Caco-2 (cell line): ENCODE results near the gene KCNIP4. TPM values are rescaled to one million over a fixed set of nuclear protein-coding genes. Genes with fewer than 3 reads are reported as not detected.

Experiments
- BruUV-seq: library from RNA; stranded (reverse); fragments of 400-500 nt; replicated peaks from 2 replicates; lab custom pipeline; 2021; lab: Mats Ljungman, UMichigan
- CTCF ChIA-PET: fragments of 300-600 bp; sonication (Branson Sonifier 250); formaldehyde crosslinking; loops from one replicate; lab custom pipeline; 2022; ENCODE audit warnings: antibody characterized with exemption; lab: Charles Lee
- POLR2A ChIA-PET: fragments of 300-600 bp; sonication (Branson Sonifier 250); formaldehyde crosslinking; loops from one replicate; lab custom pipeline; 2022; ENCODE audit warnings: antibody characterized with exemption; lab: Charles Lee
- DNase-seq, 2 experiments: peaks; one replicate each; pipeline versions ENCODE4 v3.0.0 to v3.0.0-alpha.2; 2020 to 2022
- H3K27me3 ChIP-seq: replicated peaks from 2 replicates; pipeline ENCODE4 v1.6.0; 2011; ENCODE audit warnings: low read length; ENCODE audit not compliant: control insufficient read depth, insufficient read depth
- H3K36me3 ChIP-seq: 2 replicates; pipeline ENCODE4 v1.5.1; 2011; ENCODE audit warnings: low read length; ENCODE audit not compliant: control insufficient read depth, insufficient read depth
- H3K4me1 ChIP-seq: fragments of 250-450 bp; sonication (Bioruptor Pico); 2 replicates; pipeline ENCODE4 v1.5.1; 2020; ENCODE audit warnings: mild to moderate bottlenecking
- H3K4me3 ChIP-seq: 2 replicates; pipeline ENCODE4 v1.5.1; 2011; ENCODE audit warnings: low read depth, mild to moderate bottlenecking, control low read depth, low read length
- H3K9me3 ChIP-seq: fragments of 250-450 bp; sonication (Bioruptor Pico); 2 replicates; pipeline ENCODE4 v1.5.1; 2020; ENCODE audit warnings: mild to moderate bottlenecking, moderate library complexity
- H3K27ac Mint-ChIP-seq: one replicate; pipeline ENCODE4 v1.8.0; 2022; ENCODE audit warnings: mixed read lengths; ENCODE audit not compliant: unreplicated experiment
- H3K27me3 Mint-ChIP-seq: one replicate; pipeline ENCODE4 v1.8.0; 2022; ENCODE audit warnings: mixed read lengths; ENCODE audit not compliant: insufficient read depth, unreplicated experiment
- H3K36me3 Mint-ChIP-seq: one replicate; pipeline ENCODE4 v1.8.0; 2022; ENCODE audit warnings: mild to moderate bottlenecking, mixed read lengths; ENCODE audit not compliant: insufficient read depth, unreplicated experiment
- H3K4me1 Mint-ChIP-seq: one replicate; pipeline ENCODE4 v1.8.0; 2022; ENCODE audit warnings: low read depth, mixed read lengths; ENCODE audit not compliant: unreplicated experiment
- H3K4me3 Mint-ChIP-seq: one replicate; pipeline ENCODE4 v1.8.0; 2022; ENCODE audit warnings: mild to moderate bottlenecking, moderate library complexity, mixed read lengths; ENCODE audit not compliant: unreplicated experiment
- H3K9me3 Mint-ChIP-seq: one replicate; pipeline ENCODE4 v1.8.0; 2022; ENCODE audit warnings: mixed read lengths; ENCODE audit not compliant: unreplicated experiment
- intact Hi-C: fragments of 100-400 bp; cut with micrococcal nuclease; formaldehyde crosslinking; loops from one replicate; pipeline ENCODE4 v1.10.0; 2022; ENCODE audit not compliant: unreplicated experiment
- total RNA-seq: library from RNA; stranded (reverse); gene quantifications from 2 replicates; pipeline ENCODE4 v1.2.3, GENCODE V29; 2022
- TF ChIP-seq, protein P1 (sequence below), 2 experiments: fragments of 200-600 bp in 1 of 2; IDR thresholded peaks; 1 replicate in 1 of 2; 2 replicates in 1 of 2; pipeline versions ENCODE4 v1.5.1 to v1.8.0; 2011 to 2022; ENCODE audit warnings: antibody characterized with exemption in 1 of 2, control low read depth in 1 of 2, inconsistent platforms in 1 of 2, low read depth in 1 of 2, low read length in 1 of 2, mild to moderate bottlenecking in 1 of 2, moderate library complexity in 1 of 2; ENCODE audit not compliant: insufficient read depth in 1 of 2, severe bottlenecking in 1 of 2, unreplicated experiment in 1 of 2

The KCNIP4 gene
- total RNA-seq, 1 experiment from 2014 or later = not detected

DNA sequence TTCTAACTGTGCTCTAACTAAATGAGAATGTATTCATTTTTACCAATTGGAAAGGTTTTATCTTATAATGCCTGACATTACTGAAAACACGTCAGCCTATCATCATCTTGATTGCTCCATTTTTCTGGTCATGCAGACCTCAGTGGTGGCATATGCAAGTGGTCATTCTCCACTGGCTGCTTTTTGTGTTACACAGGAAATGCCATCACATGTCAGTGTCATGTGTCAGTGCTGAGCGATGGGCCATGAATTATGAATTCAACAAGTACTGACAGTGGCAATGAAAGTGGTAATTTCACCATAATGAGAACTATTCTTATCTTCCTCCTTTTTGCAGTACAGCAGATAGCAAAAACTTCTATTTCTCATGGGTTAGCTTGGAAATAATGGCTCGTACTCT is 1057.8 kb downstream of the KCNIP4 start:
- ChIA-PET CTCF (no interaction called here), POLR2A (no interaction called here)
- DNase-seq = no peak
- Mint-ChIP-seq H3K27me3 (peaks cover 4% of the 10 kb centered on the region), H3K4me1 (no peaks in the 10 kb centered on the region), H3K9me3 (no peaks in the 10 kb centered on the region), H3K4me3 (no peak overlapping the region), H3K27ac (no peak overlapping the region), H3K36me3 (no peaks in the 10 kb centered on the region)
- Histone ChIP-seq H3K4me1 (no peaks in the 10 kb centered on the region), H3K4me3 (no peak overlapping the region), H3K27me3 (no peaks in the 10 kb centered on the region), H3K9me3 (no peaks in the 10 kb centered on the region), H3K36me3 (no peaks in the 10 kb centered on the region)
- TF ChIP-seq, protein P1, sequence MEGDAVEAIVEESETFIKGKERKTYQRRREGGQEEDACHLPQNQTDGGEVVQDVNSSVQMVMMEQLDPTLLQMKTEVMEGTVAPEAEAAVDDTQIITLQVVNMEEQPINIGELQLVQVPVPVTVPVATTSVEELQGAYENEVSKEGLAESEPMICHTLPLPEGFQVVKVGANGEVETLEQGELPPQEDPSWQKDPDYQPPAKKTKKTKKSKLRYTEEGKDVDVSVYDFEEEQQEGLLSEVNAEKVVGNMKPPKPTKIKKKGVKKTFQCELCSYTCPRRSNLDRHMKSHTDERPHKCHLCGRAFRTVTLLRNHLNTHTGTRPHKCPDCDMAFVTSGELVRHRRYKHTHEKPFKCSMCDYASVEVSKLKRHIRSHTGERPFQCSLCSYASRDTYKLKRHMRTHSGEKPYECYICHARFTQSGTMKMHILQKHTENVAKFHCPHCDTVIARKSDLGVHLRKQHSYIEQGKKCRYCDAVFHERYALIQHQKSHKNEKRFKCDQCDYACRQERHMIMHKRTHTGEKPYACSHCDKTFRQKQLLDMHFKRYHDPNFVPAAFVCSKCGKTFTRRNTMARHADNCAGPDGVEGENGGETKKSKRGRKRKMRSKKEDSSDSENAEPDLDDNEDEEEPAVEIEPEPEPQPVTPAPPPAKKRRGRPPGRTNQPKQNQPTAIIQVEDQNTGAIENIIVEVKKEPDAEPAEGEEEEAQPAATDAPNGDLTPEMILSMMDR (IDR thresholded peaks at IDR 0.05; ENCODE audit: insufficient read depth in 1 of 2, low read depth in 1 of 2, low read length in 1 of 2, severe bottlenecking in 1 of 2, unreplicated experiment in 1 of 2) = no peak
- no TSS peak for BruUV-seq
- intact Hi-C loops = no loop called here

DNA sequence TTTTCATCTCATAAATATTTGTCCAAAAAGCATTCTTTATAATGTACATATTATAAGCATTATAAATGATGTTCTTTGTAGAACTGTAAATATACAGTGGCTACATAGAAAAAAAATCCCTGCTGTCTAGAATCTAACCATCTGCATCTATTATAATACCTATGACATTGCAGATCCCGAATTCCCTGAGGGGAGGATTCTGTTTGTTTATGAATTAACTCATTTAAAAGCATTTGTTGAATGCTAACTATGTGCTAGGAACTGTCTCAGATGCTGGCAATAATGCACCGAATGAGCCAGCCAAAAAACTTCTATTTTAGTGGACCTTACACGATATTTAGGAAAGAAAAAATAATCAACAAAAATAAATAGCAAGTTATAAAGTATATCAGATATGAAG is 1058.7 kb downstream of the KCNIP4 start:
- no peaks in the 10 kb centered on the region for H3K27me3 ChIP-seq
- no peak overlapping the region for H3K4me3 Mint-ChIP-seq
- no peak overlapping the region for H3K4me3 ChIP-seq
- TF ChIP-seq, protein P1 (IDR thresholded peaks at IDR 0.05; ENCODE audit: insufficient read depth in 1 of 2, low read depth in 1 of 2, low read length in 1 of 2, severe bottlenecking in 1 of 2, unreplicated experiment in 1 of 2) = no peak
- H3K27me3 Mint-ChIP-seq = peaks cover 4% of the 10 kb centered on the region
- no peaks in the 10 kb centered on the region for H3K9me3 Mint-ChIP-seq
- no peaks in the 10 kb centered on the region for H3K36me3 Mint-ChIP-seq
- H3K36me3 ChIP-seq = no peaks in the 10 kb centered on the region
- no peak overlapping the region for H3K27ac Mint-ChIP-seq
- no peaks in the 10 kb centered on the region for H3K4me1 Mint-ChIP-seq
- DNase-seq = no peak
- no TSS peak for BruUV-seq
- no peaks in the 10 kb centered on the region for H3K4me1 ChIP-seq
- CTCF ChIA-PET = no interaction called here
- POLR2A ChIA-PET = no interaction called here
- H3K9me3 ChIP-seq = no peaks in the 10 kb centered on the region
- intact Hi-C loops = no loop called here

DNA sequence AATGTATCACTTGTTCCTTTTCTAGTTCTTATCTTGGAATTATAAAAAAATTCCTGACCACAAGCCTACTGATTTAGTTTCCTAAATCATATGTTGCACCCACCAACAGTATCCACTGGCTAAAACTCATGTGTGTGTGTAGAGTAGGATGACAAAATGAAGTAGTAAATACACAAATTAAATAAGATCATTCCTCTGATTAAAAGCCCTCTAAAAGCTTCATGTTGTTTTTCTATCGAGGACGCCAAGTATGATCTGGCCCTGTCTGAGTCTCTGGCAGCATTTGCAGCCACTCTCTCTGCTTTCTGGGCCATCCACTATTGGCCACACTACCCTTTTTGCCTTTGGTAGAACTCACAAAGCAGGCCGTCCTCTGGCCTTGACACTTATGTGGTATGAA is 1064.9 kb downstream of the KCNIP4 start:
- ChIA-PET POLR2A (no interaction called here), CTCF (no interaction called here)
- TF ChIP-seq, protein P1 (IDR thresholded peaks at IDR 0.05; ENCODE audit: insufficient read depth in 1 of 2, low read depth in 1 of 2, low read length in 1 of 2, severe bottlenecking in 1 of 2, unreplicated experiment in 1 of 2) = no peak
- H3K27me3 ChIP-seq = no peaks in the 10 kb centered on the region
- no peaks in the 10 kb centered on the region; the same call in 1 of the 2 replicates for H3K4me1 ChIP-seq
- Mint-ChIP-seq H3K9me3 (no peaks in the 10 kb centered on the region), H3K27ac (no peak overlapping the region), H3K4me1 (peaks cover 13% of the 10 kb centered on the region), H3K27me3 (peaks cover 2% of the 10 kb centered on the region), H3K4me3 (no peak overlapping the region), H3K36me3 (no peaks in the 10 kb centered on the region)
- no peak for DNase-seq
- H3K36me3 ChIP-seq = no peaks in the 10 kb centered on the region
- H3K9me3 ChIP-seq = no peaks in the 10 kb centered on the region
- no TSS peak for BruUV-seq
- no peak overlapping the region for H3K4me3 ChIP-seq
- intact Hi-C loops = no loop called here
